ENCODE results near the gene DCP1A. TPM values are rescaled to one million over a fixed set of nuclear protein-coding genes. Genes with fewer than 3 reads are reported as not detected.

DCP1A gene
- total and polyA plus RNA-seq, 2 of the 13 experiments (the other 11 are each of a cell fraction or from before 2014, with no cell fraction given): 14.2 to 41.2 TPM

GRCh38 chr3:53347261-53348064, at the start of gene DCP1A (continued):
- peak; percentile 85 for TF ChIP-seq ZNF609 (CRISPR knock-in tag; IDR thresholded peaks at IDR 0.05; ENCODE audit: borderline replicate concordance)
- peak; percentile 33; the same call in 1 of the 2 replicates for TF ChIP-seq FOSL1 (CRISPR knock-in tag; IDR thresholded peaks at IDR 0.05; ENCODE audit: borderline replicate concordance)
- peak; percentile 99 for TF ChIP-seq ZNF788 (CRISPR knock-in tag; IDR thresholded peaks at IDR 0.05; ENCODE audit: borderline replicate concordance)
- TF ChIP-seq SIN3A (IDR thresholded peaks at IDR 0.05; ENCODE audit: borderline replicate concordance, low read depth, low read length): peak; percentile 40; the same call in 1 of the 2 replicates
- TF ChIP-seq HMGA1 (CRISPR knock-in tag; conservative IDR thresholded peaks at IDR 0.05): no peak
- TF ChIP-seq ZXDC (CRISPR knock-in tag; IDR thresholded peaks at IDR 0.05): peak; percentile 96
- peak; percentile 93 for TF ChIP-seq ATF7-NPFF (CRISPR knock-in tag; IDR thresholded peaks at IDR 0.05; ENCODE audit: low read depth)
- TF ChIP-seq CHD2 (IDR thresholded peaks at IDR 0.05; ENCODE audit: low read depth, low read length): peak; percentile 56; the same call in 1 of the 2 replicates
- TF ChIP-seq GATAD2A (CRISPR knock-in tag; IDR thresholded peaks at IDR 0.05): peak; percentile 93
- TF ChIP-seq, protein P1, sequence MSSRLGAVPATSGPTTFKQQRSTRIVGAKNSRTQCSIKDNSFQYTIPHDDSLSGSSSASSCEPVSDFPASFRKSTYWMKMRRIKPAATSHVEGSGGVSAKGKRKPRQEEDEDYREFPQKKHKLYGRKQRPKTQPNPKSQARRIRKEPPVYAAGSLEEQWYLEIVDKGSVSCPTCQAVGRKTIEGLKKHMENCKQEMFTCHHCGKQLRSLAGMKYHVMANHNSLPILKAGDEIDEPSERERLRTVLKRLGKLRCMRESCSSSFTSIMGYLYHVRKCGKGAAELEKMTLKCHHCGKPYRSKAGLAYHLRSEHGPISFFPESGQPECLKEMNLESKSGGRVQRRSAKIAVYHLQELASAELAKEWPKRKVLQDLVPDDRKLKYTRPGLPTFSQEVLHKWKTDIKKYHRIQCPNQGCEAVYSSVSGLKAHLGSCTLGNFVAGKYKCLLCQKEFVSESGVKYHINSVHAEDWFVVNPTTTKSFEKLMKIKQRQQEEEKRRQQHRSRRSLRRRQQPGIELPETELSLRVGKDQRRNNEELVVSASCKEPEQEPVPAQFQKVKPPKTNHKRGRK (CRISPR knock-in tag; IDR thresholded peaks at IDR 0.05): no peak
- TF ChIP-seq, protein P2, sequence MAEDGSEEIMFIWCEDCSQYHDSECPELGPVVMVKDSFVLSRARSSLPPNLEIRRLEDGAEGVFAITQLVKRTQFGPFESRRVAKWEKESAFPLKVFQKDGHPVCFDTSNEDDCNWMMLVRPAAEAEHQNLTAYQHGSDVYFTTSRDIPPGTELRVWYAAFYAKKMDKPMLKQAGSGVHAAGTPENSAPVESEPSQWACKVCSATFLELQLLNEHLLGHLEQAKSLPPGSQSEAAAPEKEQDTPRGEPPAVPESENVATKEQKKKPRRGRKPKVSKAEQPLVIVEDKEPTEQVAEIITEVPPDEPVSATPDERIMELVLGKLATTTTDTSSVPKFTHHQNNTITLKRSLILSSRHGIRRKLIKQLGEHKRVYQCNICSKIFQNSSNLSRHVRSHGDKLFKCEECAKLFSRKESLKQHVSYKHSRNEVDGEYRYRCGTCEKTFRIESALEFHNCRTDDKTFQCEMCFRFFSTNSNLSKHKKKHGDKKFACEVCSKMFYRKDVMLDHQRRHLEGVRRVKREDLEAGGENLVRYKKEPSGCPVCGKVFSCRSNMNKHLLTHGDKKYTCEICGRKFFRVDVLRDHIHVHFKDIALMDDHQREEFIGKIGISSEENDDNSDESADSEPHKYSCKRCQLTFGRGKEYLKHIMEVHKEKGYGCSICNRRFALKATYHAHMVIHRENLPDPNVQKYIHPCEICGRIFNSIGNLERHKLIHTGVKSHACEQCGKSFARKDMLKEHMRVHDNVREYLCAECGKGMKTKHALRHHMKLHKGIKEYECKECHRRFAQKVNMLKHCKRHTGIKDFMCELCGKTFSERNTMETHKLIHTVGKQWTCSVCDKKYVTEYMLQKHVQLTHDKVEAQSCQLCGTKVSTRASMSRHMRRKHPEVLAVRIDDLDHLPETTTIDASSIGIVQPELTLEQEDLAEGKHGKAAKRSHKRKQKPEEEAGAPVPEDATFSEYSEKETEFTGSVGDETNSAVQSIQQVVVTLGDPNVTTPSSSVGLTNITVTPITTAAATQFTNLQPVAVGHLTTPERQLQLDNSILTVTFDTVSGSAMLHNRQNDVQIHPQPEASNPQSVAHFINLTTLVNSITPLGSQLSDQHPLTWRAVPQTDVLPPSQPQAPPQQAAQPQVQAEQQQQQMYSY (CRISPR knock-in tag; IDR thresholded peaks at IDR 0.05): 0 out of 2 replicates have a peak, but pooled peaks have one; percentile 61
- peak; percentile 99 for TF ChIP-seq CBX5 (CRISPR knock-in tag; IDR thresholded peaks at IDR 0.05; ENCODE audit: borderline replicate concordance)
- TF ChIP-seq, protein P3, sequence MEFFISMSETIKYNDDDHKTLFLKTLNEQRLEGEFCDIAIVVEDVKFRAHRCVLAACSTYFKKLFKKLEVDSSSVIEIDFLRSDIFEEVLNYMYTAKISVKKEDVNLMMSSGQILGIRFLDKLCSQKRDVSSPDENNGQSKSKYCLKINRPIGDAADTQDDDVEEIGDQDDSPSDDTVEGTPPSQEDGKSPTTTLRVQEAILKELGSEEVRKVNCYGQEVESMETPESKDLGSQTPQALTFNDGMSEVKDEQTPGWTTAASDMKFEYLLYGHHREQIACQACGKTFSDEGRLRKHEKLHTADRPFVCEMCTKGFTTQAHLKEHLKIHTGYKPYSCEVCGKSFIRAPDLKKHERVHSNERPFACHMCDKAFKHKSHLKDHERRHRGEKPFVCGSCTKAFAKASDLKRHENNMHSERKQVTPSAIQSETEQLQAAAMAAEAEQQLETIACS (CRISPR knock-in tag; IDR thresholded peaks at IDR 0.05): peak; percentile 69
